ENCODE data around the gene KLF1.

- TF ChIP-seq ZNF140 (tag by site-specific recombination; IDR thresholded peaks at IDR 0.05) (no peak), ZBTB7A (tag by site-specific recombination; IDR thresholded peaks at IDR 0.05; ENCODE audit: low read depth) (no peak), YY1 (tag by site-specific recombination; IDR thresholded peaks at IDR 0.05) (no peak), CTCF (tag by site-specific recombination; IDR thresholded peaks at IDR 0.05) (no peak), ZNF391 (tag by site-specific recombination; IDR thresholded peaks at IDR 0.05; ENCODE audit: borderline replicate concordance, low read depth) (no peak), ZNF335 (tag by site-specific recombination; conservative IDR thresholded peaks at IDR 0.05) (no peak), ZNF629 (tag by site-specific recombination; IDR thresholded peaks at IDR 0.05) (no peak), ZNF133 (tag by site-specific recombination; IDR thresholded peaks at IDR 0.05) (no peak), YY2 (tag by site-specific recombination; IDR thresholded peaks at IDR 0.05) (no peak), ZNF639 (tag by site-specific recombination; IDR thresholded peaks at IDR 0.05) (no peak), ELK4 (IDR thresholded peaks at IDR 0.05; ENCODE audit: borderline replicate concordance, low read depth, low read length) (no peak), SCRT2 (tag by site-specific recombination; IDR thresholded peaks at IDR 0.05) (no peak), FEZF1 (tag by site-specific recombination; IDR thresholded peaks at IDR 0.05) (no peak)
Observed at GRCh38 chr19:12918253-12918652, 31.3 kb upstream of the KLF1 start.

Data from HEK293 (cell line).